ENCODE data around the gene SPDYE2. TPM values are rescaled to one million over a fixed set of nuclear protein-coding genes. Genes with fewer than 3 reads are reported as not detected.
"Not testable (repeated sequence)": the region's sequence is repeated elsewhere in the genome, so short reads cannot be mapped to it uniquely, and the experiment has no call there.

The SPDYE2 gene
- total RNA-seq, 1 experiment from 2014 or later = not detected

GRCh38 chr7:102578486-102578885 lies 27.5 kb downstream of the SPDYE2 start:
- H2BK20ac ChIP-seq (ENCODE audit: low read depth, low read length, poor library complexity, severe bottlenecking); H3K79me1 ChIP-seq (ENCODE audit: insufficient read depth, low read depth, low read length, poor library complexity, severe bottlenecking); H3K4me1 ChIP-seq (ENCODE audit: insufficient read depth, low read length); H3K9ac ChIP-seq (ENCODE audit: extremely low read depth, insufficient read length, low read length); H2AK5ac ChIP-seq (ENCODE audit: insufficient read length, low read length); H3K27me3 ChIP-seq (ENCODE audit: insufficient read depth, low read length); H3K9me3 ChIP-seq (ENCODE audit: control insufficient read depth, low read depth, low read length); H3K27me3 Mint-ChIP-seq (ENCODE audit: low read depth); H3K56ac ChIP-seq (ENCODE audit: insufficient read length, low read depth, low read length); H2BK12ac ChIP-seq (ENCODE audit: insufficient read length, low read depth, low read length); H3K9me3 Mint-ChIP-seq; H4K91ac ChIP-seq (ENCODE audit: insufficient read length, low read depth, low read length); H3K23me2 ChIP-seq (ENCODE audit: insufficient read length, low read depth, low read length, poor library complexity, severe bottlenecking); H3K4me2 ChIP-seq (ENCODE audit: insufficient read depth, insufficient read length, low read length); H3K4me1 Mint-ChIP-seq; H3K18ac ChIP-seq (ENCODE audit: insufficient read length, low read depth, low read length); H4K5ac ChIP-seq (ENCODE audit: insufficient read length, low read depth, low read length); H2BK120ac ChIP-seq (ENCODE audit: low read depth, low read length, poor library complexity, severe bottlenecking); H2BK15ac ChIP-seq (ENCODE audit: low read depth, low read length); H3K36me3 Mint-ChIP-seq (ENCODE audit: insufficient read depth in 1 of 3, low read depth in 3 of 3); H3K4ac ChIP-seq (ENCODE audit: low read depth, low read length); H3K4me3 Mint-ChIP-seq; H3T11ph ChIP-seq (ENCODE audit: low read length); H2BK5ac ChIP-seq (ENCODE audit: insufficient read length, low read length); H3K27ac Mint-ChIP-seq; H3K14ac ChIP-seq (ENCODE audit: insufficient read depth, low read length); H4K8ac ChIP-seq (replicated peaks; ENCODE audit: insufficient read length, low read depth, low read length); H2AFZ ChIP-seq (ENCODE audit: low read length); H3K27ac ChIP-seq (ENCODE audit: insufficient read length, low read depth, low read length); H3K23ac ChIP-seq (ENCODE audit: insufficient read length, low read depth, low read length); H4K20me1 ChIP-seq (ENCODE audit: control insufficient read depth, insufficient read depth, insufficient read length); H3K79me2 ChIP-seq (ENCODE audit: insufficient read depth, low read length); DNase-seq: not testable (repeated sequence)
- WGBS (ENCODE audit: extremely low coverage, insufficient read length, low lambda C conversion rate) = no CpG with 5 or more reads among the region's 5 CpGs

- not testable (repeated sequence) for H3K56ac ChIP-seq (ENCODE audit: insufficient read length, low read depth, low read length); H3K9me3 ChIP-seq (ENCODE audit: control insufficient read depth, low read depth, low read length); H4K5ac ChIP-seq (ENCODE audit: insufficient read length, low read depth, low read length); H3K27me3 ChIP-seq (ENCODE audit: insufficient read depth, low read length); H4K91ac ChIP-seq (ENCODE audit: insufficient read length, low read depth, low read length); H2BK20ac ChIP-seq (ENCODE audit: low read depth, low read length, poor library complexity, severe bottlenecking); H4K20me1 ChIP-seq (ENCODE audit: control insufficient read depth, insufficient read depth, insufficient read length); H3K14ac ChIP-seq (ENCODE audit: insufficient read depth, low read length); H3K79me1 ChIP-seq (ENCODE audit: insufficient read depth, low read depth, low read length, poor library complexity, severe bottlenecking); H3K27ac ChIP-seq (ENCODE audit: insufficient read length, low read depth, low read length); H3K36me3 Mint-ChIP-seq (ENCODE audit: insufficient read depth in 1 of 3, low read depth in 3 of 3); H3K18ac ChIP-seq (ENCODE audit: insufficient read length, low read depth, low read length); H3K9me3 Mint-ChIP-seq; H4K8ac ChIP-seq (replicated peaks; ENCODE audit: insufficient read length, low read depth, low read length); H2BK120ac ChIP-seq (ENCODE audit: low read depth, low read length, poor library complexity, severe bottlenecking); H2AK5ac ChIP-seq (ENCODE audit: insufficient read length, low read length); H3K9ac ChIP-seq (ENCODE audit: extremely low read depth, insufficient read length, low read length); H3K27me3 Mint-ChIP-seq (ENCODE audit: low read depth); H2BK5ac ChIP-seq (ENCODE audit: insufficient read length, low read length); H2BK12ac ChIP-seq (ENCODE audit: insufficient read length, low read depth, low read length); H3K27ac Mint-ChIP-seq; H3K4me1 Mint-ChIP-seq; H3K4me2 ChIP-seq (ENCODE audit: insufficient read depth, insufficient read length, low read length); DNase-seq; H3T11ph ChIP-seq (ENCODE audit: low read length); H3K4me1 ChIP-seq (ENCODE audit: insufficient read depth, low read length); H3K79me2 ChIP-seq (ENCODE audit: insufficient read depth, low read length); H3K4me3 Mint-ChIP-seq; H3K4ac ChIP-seq (ENCODE audit: low read depth, low read length); H3K23me2 ChIP-seq (ENCODE audit: insufficient read length, low read depth, low read length, poor library complexity, severe bottlenecking); H2AFZ ChIP-seq (ENCODE audit: low read length); H3K23ac ChIP-seq (ENCODE audit: insufficient read length, low read depth, low read length); H2BK15ac ChIP-seq (ENCODE audit: low read depth, low read length)
- no CpG with 5 or more reads among the region's 5 CpGs for WGBS (ENCODE audit: extremely low coverage, insufficient read length, low lambda C conversion rate)
Observed at GRCh38 chr7:102581722-102582121, 30.7 kb downstream of the SPDYE2 start.
